HFF-Myc (cell line): ENCODE results near the gene LIN28B.

Experiments used
- DNase-seq: peaks from one replicate; pipeline ENCODE4 v3.0.0-alpha.2; 2011; ENCODE audit warnings: low read depth; ENCODE audit errors: extremely low read depth
- H3K4me3 ChIP-seq: replicated peaks from 2 replicates; pipeline ENCODE4 v1.5.1; 2011; ENCODE audit warnings: low read depth, mild to moderate bottlenecking, control low read depth, low read length
- TF ChIP-seq, protein P1 (sequence below): IDR thresholded peaks from 2 replicates; pipeline ENCODE4 v1.5.1; 2012; ENCODE audit warnings: mild to moderate bottlenecking, low read depth, low read length, control low read depth; ENCODE audit errors: missing control alignments

Gene LIN28B

DNA sequence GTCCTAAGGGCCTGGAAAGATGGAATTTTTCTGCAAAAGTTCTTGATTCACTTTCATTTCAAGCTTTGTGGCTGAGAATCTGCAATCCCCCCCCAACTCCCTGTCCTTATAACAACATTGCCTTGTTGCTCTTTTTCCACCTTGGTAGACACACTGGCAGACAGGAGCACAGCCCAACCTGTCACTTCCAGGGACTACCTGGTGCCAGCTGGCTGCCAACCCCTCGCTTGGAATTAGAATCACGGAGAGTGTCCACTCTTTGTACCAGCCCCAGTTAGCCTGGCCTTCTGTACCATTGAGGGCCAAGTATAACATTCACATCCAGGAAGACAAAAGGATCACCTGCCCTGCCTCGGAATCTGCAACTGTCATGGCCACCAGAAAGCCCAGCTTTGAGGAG is 148.2 kb downstream of the LIN28B start:
- TF ChIP-seq, protein P1, sequence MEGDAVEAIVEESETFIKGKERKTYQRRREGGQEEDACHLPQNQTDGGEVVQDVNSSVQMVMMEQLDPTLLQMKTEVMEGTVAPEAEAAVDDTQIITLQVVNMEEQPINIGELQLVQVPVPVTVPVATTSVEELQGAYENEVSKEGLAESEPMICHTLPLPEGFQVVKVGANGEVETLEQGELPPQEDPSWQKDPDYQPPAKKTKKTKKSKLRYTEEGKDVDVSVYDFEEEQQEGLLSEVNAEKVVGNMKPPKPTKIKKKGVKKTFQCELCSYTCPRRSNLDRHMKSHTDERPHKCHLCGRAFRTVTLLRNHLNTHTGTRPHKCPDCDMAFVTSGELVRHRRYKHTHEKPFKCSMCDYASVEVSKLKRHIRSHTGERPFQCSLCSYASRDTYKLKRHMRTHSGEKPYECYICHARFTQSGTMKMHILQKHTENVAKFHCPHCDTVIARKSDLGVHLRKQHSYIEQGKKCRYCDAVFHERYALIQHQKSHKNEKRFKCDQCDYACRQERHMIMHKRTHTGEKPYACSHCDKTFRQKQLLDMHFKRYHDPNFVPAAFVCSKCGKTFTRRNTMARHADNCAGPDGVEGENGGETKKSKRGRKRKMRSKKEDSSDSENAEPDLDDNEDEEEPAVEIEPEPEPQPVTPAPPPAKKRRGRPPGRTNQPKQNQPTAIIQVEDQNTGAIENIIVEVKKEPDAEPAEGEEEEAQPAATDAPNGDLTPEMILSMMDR, result no peak

DNA sequence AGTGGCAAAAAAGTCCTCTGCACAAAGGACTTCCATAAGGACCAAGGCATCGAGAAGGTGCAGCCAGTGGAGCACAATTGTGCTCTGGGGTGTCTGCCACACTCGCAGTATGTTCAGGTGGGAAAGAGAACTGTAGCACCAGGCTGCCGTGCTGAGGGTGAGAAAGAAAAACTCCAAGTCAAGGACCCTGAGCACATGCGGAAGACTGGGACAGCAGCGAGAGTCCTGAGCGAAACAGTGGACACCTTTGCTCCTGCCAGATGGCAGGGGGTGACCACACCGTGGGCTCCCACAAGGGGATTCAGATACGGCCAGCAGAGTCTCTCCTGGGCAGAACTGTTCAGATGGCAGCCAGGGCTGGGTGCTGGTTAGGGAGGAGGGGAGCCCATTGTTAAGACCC is 149.4 kb downstream of the LIN28B start:
- TF ChIP-seq, protein P1, result no peak
- H3K4me3 ChIP-seq, result no peak overlapping the region
- DNase-seq, result no peak

More for the DNA sequence above, 148.2 kb downstream of the LIN28B start:
- H3K4me3 ChIP-seq, result no peak overlapping the region
- DNase-seq, result no peak

DNA sequence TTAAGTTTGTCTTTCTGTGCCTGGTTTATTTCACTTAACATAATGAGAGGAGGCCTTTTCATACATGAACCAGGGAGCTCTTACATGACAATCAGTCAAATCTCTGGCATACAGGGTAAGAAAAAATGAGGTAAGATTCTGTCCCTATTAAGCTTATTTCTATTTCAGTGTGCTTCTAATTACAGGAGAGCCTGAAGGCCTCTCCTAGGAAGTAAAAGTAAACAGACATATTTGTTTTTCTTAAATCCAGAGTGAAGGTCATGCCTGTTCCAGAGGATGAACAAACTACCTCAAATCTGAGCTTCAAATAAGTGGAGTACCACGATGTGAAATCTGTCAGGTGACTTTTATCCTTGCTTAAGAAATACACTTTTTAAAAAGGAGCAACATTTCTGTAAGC is 150.3 kb downstream of the LIN28B start:
- no peak for DNase-seq
- H3K4me3 ChIP-seq, result no peak overlapping the region
- TF ChIP-seq, protein P1, result no peak

- DNase-seq, result no peak
- no peak overlapping the region for H3K4me3 ChIP-seq
- TF ChIP-seq, protein P1, result no peak
Observed at GRCh38 chr6:105108631-105109262, 151.8 kb downstream of the LIN28B start.

DNA sequence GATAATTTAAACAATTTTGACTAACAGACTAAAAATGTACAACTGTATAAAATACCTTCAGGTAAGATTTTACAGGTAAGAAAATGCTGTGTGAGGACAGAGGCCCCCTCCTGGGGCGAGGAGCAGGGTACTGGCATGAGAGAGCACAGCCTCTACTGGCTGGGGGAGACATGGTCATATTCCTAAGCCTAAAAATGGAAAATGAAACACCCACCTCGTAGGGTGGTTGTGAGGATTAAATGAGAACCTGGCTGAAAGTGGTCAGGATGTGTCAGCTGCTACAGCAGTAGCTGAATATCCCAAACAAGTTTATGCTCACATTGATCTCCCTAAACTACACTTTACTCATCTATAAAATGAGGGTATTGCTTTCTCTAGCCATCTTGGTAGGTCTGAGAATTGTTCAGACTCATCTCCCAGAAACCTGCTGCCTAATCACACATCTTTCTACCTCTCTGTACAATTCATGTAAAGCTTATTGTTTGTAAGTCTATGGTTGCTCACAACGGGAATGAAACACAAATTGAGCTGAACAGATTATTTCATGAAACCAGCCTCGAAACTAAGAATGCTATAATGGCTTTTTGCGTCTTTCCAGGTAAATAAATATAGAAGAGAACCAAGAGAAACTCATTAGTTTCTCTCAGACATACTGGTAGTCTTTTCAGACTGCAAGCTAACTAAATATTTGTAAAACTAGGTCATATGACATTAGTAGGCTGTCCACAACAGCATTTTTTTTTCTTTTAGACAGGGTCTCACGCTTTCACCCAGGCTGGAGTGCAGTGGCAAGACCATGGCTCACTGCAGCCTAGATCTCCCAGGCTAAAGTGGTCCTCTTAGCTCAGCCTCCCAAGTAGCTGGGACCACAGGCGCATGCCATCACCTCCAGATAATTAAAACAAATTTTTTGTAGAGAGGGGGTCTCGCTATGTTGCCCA is 153.3 kb downstream of the LIN28B start:
- DNase-seq, result no peak
- TF ChIP-seq, protein P1, result no peak
- no peak overlapping the region for H3K4me3 ChIP-seq

DNA sequence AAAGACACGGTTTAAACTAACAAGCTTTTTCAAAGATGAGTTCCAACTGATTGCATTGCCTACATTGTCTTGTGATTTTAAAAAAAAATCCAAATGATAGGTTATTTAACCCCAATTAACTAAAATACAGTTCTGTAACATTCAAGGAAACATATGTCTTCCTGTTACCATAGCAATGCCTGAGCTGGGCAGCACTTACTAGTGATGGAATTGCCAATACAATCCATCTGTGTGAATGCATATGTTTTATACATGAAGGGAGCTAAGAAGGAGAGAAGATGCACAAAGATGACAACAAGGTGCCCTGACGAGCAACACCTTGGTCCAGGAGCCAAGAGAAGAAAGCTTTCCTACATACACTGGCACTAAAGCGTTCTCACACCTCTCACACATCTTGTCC is 154.2 kb downstream of the LIN28B start:
- H3K4me3 ChIP-seq, result no peak overlapping the region
- no peak for DNase-seq
- TF ChIP-seq, protein P1, result no peak
